Stimulated activated memory B cell treated with anti-CD40 and anti-IgM and Interleukin-4, amounts not matched to agents 10 μg/mL and 1 μg/mL and 100 μg/mL, for 72 hours (primary cell): ENCODE data around the gene BCL2L11.

Source experiments
- ATAC-seq: fragments of 150-1000 bp; cut with Tn5 transposase; 2 replicates; pipeline ENCODE4 v1.10.0; 2021
- H3K27ac Mint-ChIP-seq: one replicate; pipeline ENCODE4 v1.8.0; 2022; ENCODE audit warnings: mild to moderate bottlenecking, mixed read lengths
- H3K27me3 Mint-ChIP-seq: one replicate; pipeline ENCODE4 v1.8.0; 2022; ENCODE audit warnings: mixed read lengths
- H3K36me3 Mint-ChIP-seq: one replicate; pipeline ENCODE4 v1.8.0; 2022; ENCODE audit warnings: mixed read lengths
- H3K4me1 Mint-ChIP-seq: one replicate; pipeline ENCODE4 v1.8.0; 2022; ENCODE audit warnings: mixed read lengths
- H3K4me3 Mint-ChIP-seq: one replicate; pipeline ENCODE4 v1.8.0; 2022; ENCODE audit warnings: mild to moderate bottlenecking, moderate library complexity, mixed read lengths
- H3K9me3 Mint-ChIP-seq: one replicate; pipeline ENCODE4 v1.8.0; 2022; ENCODE audit warnings: mixed read lengths

The BCL2L11 gene

GRCh38 chr2:111182740-111183139 is 62.0 kb downstream of the BCL2L11 start:
- Mint-ChIP-seq H3K4me1 (peaks cover 6% of the 10 kb centered on the region), H3K4me3 (no peak overlapping the region), H3K36me3 (no peaks in the 10 kb centered on the region), H3K9me3 (no peaks in the 10 kb centered on the region), H3K27me3 (no peaks in the 10 kb centered on the region), H3K27ac (no peak overlapping the region)
- no peak for ATAC-seq

GRCh38 chr2:111184725-111185310 is 64.1 kb downstream of the BCL2L11 start:
- H3K4me1 Mint-ChIP-seq: peaks cover 6% of the 10 kb centered on the region
- H3K27ac Mint-ChIP-seq: no peak overlapping the region
- H3K9me3 Mint-ChIP-seq: no peaks in the 10 kb centered on the region
- no peak for ATAC-seq
- no peaks in the 10 kb centered on the region for H3K36me3 Mint-ChIP-seq
- H3K27me3 Mint-ChIP-seq: no peaks in the 10 kb centered on the region
- H3K4me3 Mint-ChIP-seq: no peak overlapping the region

GRCh38 chr2:111185361-111186022 is 64.8 kb downstream of the BCL2L11 start:
- Mint-ChIP-seq H3K4me3 (peak overlapping the region; percentile 41), H3K27ac (peak overlapping the region; percentile 10), H3K4me1 (peaks cover 6% of the 10 kb centered on the region), H3K27me3 (no peaks in the 10 kb centered on the region), H3K9me3 (no peaks in the 10 kb centered on the region), H3K36me3 (no peaks in the 10 kb centered on the region)
- ATAC-seq: peak; percentile 56

GRCh38 chr2:111186121-111186715 is 65.5 kb downstream of the BCL2L11 start:
- no peak overlapping the region for H3K4me3 Mint-ChIP-seq
- peaks cover 6% of the 10 kb centered on the region for H3K4me1 Mint-ChIP-seq
- ATAC-seq: no peak
- H3K9me3 Mint-ChIP-seq: no peaks in the 10 kb centered on the region
- H3K27ac Mint-ChIP-seq: peak overlapping the region; percentile 10
- no peaks in the 10 kb centered on the region for H3K36me3 Mint-ChIP-seq
- no peaks in the 10 kb centered on the region for H3K27me3 Mint-ChIP-seq

- no peak for ATAC-seq
- Mint-ChIP-seq H3K9me3 (no peaks in the 10 kb centered on the region), H3K27me3 (no peaks in the 10 kb centered on the region), H3K27ac (no peak overlapping the region), H3K36me3 (no peaks in the 10 kb centered on the region), H3K4me3 (no peak overlapping the region), H3K4me1 (peaks cover 6% of the 10 kb centered on the region)
These were observed 66.2 kb downstream of the BCL2L11 start for GRCh38 chr2:111186933-111187332.

GRCh38 chr2:111188681-111189080 is 68.0 kb downstream of the BCL2L11 start:
- Mint-ChIP-seq H3K27ac (no peak overlapping the region), H3K27me3 (no peaks in the 10 kb centered on the region), H3K4me1 (peaks cover 6% of the 10 kb centered on the region), H3K9me3 (no peaks in the 10 kb centered on the region), H3K36me3 (no peaks in the 10 kb centered on the region), H3K4me3 (no peak overlapping the region)
- ATAC-seq: no peak

GRCh38 chr2:111189106-111189505 is 68.4 kb downstream of the BCL2L11 start:
- ATAC-seq: no peak
- no peaks in the 10 kb centered on the region for H3K27me3 Mint-ChIP-seq
- H3K4me1 Mint-ChIP-seq: peaks cover 7% of the 10 kb centered on the region
- no peak overlapping the region for H3K27ac Mint-ChIP-seq
- no peaks in the 10 kb centered on the region for H3K36me3 Mint-ChIP-seq
- H3K9me3 Mint-ChIP-seq: no peaks in the 10 kb centered on the region
- no peak overlapping the region for H3K4me3 Mint-ChIP-seq

GRCh38 chr2:111190816-111191540 is 70.3 kb downstream of the BCL2L11 start:
- ATAC-seq: no peak
- no peak overlapping the region for H3K27ac Mint-ChIP-seq
- peaks cover 19% of the 10 kb centered on the region for H3K4me1 Mint-ChIP-seq
- H3K36me3 Mint-ChIP-seq: no peaks in the 10 kb centered on the region
- no peaks in the 10 kb centered on the region for H3K9me3 Mint-ChIP-seq
- no peaks in the 10 kb centered on the region for H3K27me3 Mint-ChIP-seq
- no peak overlapping the region for H3K4me3 Mint-ChIP-seq

GRCh38 chr2:111191877-111192276 is 71.2 kb downstream of the BCL2L11 start:
- Mint-ChIP-seq H3K27me3 (no peaks in the 10 kb centered on the region), H3K36me3 (no peaks in the 10 kb centered on the region), H3K4me1 (peaks cover 27% of the 10 kb centered on the region), H3K9me3 (no peaks in the 10 kb centered on the region), H3K27ac (no peak overlapping the region), H3K4me3 (no peak overlapping the region)
- no peak for ATAC-seq

GRCh38 chr2:111192776-111193368 is 72.2 kb downstream of the BCL2L11 start:
- ATAC-seq: no peak
- Mint-ChIP-seq H3K4me1 (peaks cover 37% of the 10 kb centered on the region), H3K27ac (no peak overlapping the region), H3K36me3 (no peaks in the 10 kb centered on the region), H3K9me3 (no peaks in the 10 kb centered on the region), H3K4me3 (no peak overlapping the region), H3K27me3 (no peaks in the 10 kb centered on the region)

GRCh38 chr2:111194835-111195621 is 74.3 kb downstream of the BCL2L11 start:
- no peaks in the 10 kb centered on the region for H3K27me3 Mint-ChIP-seq
- no peak overlapping the region for H3K4me3 Mint-ChIP-seq
- peak overlapping the region; percentile 2 for H3K27ac Mint-ChIP-seq
- no peaks in the 10 kb centered on the region for H3K9me3 Mint-ChIP-seq
- ATAC-seq: peak; percentile 90
- peaks cover 44% of the 10 kb centered on the region for H3K4me1 Mint-ChIP-seq
- no peaks in the 10 kb centered on the region for H3K36me3 Mint-ChIP-seq

- Mint-ChIP-seq H3K9me3 (no peaks in the 10 kb centered on the region), H3K4me1 (peaks cover 54% of the 10 kb centered on the region), H3K4me3 (no peak overlapping the region), H3K27me3 (no peaks in the 10 kb centered on the region), H3K36me3 (no peaks in the 10 kb centered on the region), H3K27ac (no peak overlapping the region)
- ATAC-seq: no peak
These were observed 75.7 kb downstream of the BCL2L11 start for GRCh38 chr2:111196435-111196834.

- H3K36me3 Mint-ChIP-seq: no peaks in the 10 kb centered on the region
- H3K4me1 Mint-ChIP-seq: peaks cover 60% of the 10 kb centered on the region
- H3K27me3 Mint-ChIP-seq: no peaks in the 10 kb centered on the region
- H3K27ac Mint-ChIP-seq: peak overlapping the region; percentile 76
- H3K4me3 Mint-ChIP-seq: no peak overlapping the region
- no peaks in the 10 kb centered on the region for H3K9me3 Mint-ChIP-seq
- no peak for ATAC-seq
These were observed 78.0 kb downstream of the BCL2L11 start for GRCh38 chr2:111198701-111199100.

GRCh38 chr2:111199840-111200239 is 79.1 kb downstream of the BCL2L11 start:
- no peaks in the 10 kb centered on the region for H3K27me3 Mint-ChIP-seq
- H3K27ac Mint-ChIP-seq: peak overlapping the region; percentile 34
- H3K36me3 Mint-ChIP-seq: no peaks in the 10 kb centered on the region
- H3K4me3 Mint-ChIP-seq: no peak overlapping the region
- no peak for ATAC-seq
- peaks cover 51% of the 10 kb centered on the region for H3K4me1 Mint-ChIP-seq
- no peaks in the 10 kb centered on the region for H3K9me3 Mint-ChIP-seq
